Activated effector memory CD4-positive, alpha-beta T cell treated with anti-CD3 and anti-CD28 coated beads, Interleukin-2, amount 50 U/mL, for 16 hours (primary cell): Measurements from ENCODE around the gene RBM17.
A peak's percentile ranks its signal among the peaks of the same experiment; 100 is the strongest.
"Not testable (repeated sequence)": the region's sequence is repeated elsewhere in the genome, so short reads cannot be mapped to it uniquely, and the experiment has no call there.

ENCODE experiments used
- DNase-seq: peaks from one replicate; pipeline ENCODE4 v3.0.0-alpha.2; 2020

The RBM17 gene

DNA sequence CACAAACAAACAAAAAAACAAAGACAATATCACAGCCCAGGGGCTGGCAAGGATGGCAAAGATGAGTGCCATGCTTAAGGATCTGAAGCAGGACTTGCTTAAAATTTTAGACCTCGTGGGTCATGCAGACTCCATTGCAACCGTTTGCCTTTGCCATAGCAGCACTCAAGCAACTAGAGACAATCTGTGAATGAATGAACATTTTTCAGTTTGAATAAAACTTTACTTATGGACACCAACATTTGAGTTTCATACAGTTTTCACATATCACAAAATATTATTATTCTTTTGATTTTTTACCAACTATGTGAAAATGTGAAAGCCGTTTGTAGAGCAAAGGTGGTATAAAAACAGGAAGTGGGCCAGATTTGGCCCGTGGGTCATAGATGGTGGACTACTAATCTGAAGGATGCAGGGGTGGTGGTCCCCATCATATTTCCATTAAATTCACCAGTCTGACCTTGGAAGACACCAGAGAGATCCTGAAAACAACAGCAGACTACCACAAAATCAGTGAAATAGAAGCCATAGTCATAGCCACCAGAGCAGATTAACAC, 8.3 kb upstream of the RBM17 start:
- DNase-seq, result no peak

DNA sequence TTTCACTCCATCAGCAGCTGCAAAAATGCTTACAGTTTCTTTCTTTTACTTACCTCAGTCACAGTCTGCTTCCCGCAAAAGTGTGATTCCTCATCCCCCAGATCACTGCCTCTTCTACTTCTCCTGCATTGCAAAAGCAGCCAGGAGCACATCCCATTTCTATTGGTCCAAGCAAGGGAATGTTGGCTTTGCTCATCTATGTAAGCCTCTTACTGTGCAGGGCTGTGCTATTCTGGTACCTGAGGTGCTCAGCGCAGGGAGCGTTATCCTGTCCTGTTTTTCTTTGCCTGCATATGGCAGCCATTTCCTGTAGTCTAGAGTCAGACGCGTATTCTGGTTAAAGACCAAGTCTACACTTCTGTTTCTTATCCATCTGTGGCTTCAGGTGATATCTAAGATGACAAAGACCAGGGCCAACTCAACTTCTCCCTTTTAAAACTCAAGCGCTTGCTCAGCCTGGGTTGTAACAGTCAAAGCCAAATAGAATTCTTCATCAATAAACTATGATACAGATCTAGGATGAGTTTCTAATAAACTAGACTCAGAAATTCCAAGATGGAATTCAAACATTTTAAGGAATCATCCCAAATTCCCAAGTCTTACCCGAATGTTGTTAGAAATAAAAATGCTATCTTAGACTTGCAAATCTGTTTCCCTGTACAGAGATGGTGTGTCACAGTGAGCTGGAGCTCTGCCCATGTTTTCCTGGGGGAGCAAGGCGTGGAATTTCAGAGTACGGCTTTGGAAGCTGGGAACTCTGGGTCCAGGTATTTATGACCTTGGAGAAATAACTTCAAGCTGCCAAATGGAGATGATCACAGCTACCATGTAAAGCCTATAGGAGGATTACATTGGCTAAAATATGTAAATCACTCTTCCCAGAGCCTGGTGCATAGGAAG, 6.1 kb upstream of the RBM17 start:
- no peak for DNase-seq

DNA sequence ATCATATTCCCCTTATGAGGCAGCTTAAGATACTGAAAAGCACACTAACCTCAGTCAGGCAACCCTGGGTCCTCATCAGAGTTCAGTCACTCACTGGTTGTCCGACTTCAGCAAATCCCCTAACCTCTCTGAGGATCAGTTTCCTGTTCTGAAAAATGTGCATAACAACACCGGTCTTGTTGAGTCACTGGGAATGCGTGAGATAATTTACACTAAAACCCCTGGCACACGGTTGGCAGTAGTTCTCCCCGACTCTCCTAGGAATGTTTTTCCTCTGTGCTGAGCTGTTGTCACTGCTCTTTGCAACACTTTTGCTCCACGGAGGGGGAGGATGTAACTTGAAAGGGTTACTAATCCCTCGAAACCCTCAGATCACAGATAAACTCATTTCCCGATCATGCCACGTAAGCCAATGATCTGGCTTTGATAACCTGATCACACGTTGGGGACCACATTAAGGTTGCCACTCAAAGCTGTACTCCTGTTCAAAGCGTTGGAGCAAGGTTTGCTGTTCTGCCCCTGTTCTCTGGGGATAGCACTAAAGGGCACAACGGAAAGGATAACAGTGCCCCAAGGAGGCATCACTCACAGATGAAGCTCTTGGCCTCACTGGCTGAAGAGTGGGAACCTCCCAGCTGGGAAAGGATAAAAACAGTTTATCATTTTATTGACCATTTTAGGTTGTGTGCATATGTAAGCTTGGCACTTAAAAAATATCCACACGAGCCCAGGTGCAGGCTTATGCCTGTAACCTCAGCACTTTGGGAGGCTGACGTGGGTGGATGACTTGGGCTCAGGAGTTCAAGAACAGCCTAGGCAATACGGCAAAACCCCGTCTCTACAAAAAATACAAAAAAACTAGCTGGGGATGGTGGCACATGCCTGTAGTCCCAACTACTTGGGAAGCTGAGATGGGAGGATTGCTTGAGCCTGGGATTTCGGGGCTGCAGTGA, 5.0 kb upstream of the RBM17 start:
- peak; percentile 81 for DNase-seq

DNA sequence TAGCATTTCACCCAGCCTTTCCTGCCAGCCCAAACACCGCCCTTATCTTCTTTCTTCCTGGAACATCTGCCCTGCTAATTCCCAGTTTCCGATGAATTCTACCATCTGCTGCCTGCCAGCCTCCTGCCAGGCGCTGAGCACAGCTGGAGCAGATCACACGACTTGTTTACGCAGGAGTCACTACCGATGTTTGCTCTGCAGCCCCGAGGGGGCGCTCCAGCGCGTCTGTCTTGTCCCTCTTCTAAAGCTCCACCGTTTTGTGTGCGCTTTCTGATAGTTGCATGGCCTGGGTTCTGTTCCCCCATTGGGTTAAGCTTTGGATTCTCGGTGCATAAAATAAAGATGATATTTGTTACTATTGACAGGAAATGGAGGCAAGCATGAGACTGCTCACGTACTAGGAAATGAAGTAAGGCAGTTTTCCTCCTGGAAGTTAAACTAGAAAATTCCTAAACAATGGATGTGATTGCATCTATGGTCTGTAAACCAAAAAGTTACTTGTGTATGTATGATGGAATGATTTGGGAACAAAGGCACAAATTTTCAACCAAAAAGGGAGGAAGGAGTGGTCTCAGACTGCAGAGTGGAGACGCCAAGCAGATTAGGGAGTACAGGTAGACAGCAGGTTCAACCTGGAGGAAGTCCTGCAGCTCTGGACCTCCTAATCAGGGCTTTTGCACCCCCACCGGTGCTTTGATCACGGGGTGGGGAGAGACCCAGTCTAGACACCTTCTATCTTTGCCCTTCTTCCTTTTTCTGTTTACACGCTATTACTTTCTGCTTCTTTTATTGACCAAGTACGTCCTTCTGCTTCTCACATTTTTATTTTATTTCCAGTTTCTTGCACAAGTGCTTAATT, 2.2 kb upstream of the RBM17 start:
- DNase-seq, result peak; percentile 94

DNA sequence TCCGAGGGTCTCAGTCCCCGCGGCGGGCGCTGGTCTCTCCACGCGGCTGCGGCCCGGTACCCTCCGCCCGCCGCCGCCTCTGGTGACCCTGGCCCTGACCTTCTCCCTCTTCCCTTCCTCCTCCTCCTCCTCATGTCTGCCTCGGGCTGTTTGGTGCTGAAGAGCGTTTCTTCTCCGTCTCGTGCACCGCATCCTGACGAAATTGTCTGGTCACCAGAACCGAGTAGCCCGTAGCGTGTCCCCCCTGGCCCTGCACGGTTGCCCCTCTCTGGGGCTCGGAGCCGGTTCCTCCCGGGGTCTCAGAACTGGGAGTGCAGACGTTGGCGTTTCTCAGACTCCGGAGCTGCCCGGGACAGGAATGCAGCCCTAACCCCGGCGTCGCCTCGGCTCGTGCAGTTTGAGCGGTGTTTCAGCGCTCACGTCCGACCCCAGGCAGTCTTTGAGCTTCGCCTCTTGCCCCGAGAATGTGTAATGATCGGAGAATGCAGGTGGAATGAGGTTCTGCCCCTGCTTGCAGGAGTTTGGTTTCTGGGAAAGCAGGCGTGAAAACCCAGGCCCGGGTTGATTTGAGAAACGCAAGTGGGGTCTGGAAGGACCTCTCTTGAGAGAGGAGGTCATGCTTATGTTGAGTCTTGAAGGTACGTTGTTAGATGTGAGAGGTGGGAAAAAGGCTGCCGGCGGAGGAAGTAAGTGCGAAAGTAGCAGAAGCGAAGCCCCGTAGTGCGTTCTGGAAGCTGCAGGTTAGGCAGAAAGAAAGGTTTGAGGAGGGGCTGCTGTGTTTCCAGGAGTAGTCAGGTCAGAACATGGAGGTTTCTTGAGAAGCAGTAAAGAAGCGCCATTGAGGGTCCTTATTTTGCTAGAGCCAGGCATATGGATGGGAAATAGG, 743 bp downstream of the RBM17 start:
- peak; percentile 70 for DNase-seq

DNA sequence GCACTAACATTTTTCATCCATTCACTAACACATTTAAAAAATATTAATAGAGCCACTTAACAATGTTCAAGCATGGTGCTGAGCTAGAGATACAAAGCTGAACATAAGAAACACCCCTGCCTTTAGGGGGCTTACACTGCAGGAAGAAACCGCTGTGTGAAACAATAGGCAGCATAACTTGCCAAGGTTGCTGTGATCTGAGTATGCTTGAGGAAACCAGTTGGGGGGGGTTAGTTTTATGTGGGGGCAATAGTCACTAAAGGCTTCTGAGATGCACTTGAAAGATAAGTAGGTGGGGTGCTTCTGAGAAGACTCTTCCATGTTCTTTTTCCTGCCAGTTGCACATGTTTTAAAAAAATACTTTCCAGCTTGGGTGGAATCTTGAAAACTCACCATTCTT, 2.8 kb downstream of the RBM17 start:
- DNase-seq, result no peak

DNA sequence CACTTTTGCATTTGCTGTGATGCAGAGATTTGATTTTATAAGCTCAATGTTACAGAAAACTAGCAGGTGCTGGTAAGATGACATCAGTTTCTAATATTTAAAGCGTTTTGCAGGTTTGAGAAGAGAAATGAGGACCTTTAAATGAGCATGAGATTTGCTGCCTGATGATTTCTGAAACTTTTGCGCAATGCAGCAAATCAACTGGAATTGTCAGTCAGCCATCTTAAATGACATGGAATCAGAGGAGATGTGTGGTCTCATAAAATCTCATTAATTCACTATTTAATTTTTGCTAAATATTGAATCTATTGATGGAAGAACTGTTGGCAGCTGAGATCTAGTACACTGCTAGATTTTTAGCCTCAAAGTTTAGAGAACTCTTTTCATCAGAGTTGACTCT, 3.9 kb downstream of the RBM17 start:
- no peak for DNase-seq

DNA sequence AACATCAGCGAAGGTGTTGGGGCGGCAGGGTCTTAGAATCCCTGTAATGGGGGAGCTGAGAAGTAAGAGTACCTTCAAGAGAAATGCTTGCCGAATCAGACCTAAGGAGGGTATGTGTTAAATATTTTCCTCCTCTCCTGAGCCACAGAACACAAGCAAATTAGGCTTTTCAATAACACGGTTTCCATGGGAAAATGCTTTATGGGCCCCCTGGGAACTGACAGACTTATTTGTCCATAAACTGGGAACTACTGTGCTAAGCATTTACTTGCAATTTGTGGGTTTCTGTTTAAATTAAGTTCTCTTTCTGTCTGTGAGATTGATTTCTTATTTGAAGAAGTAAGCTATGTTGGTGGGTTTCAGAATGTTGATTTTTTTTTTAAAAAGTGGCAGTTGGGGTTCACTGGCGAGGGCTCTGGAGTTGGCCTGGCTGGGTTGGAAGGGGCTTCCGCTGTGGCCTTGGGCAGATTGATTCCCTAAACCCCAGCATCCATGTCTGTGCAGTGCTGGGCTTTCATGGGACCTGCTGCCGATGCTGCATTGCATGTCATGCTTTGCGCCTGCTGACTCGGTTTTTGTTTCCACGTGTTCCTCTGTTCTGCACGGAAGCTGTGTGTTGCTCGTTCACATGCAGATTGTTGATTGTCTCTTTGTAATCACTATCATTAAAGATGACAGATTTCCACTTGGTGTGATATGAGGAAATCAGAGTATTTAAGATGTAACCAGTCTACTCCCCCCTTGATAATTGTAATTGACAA, 7.2 kb downstream of the RBM17 start:
- DNase-seq, result no peak

DNA sequence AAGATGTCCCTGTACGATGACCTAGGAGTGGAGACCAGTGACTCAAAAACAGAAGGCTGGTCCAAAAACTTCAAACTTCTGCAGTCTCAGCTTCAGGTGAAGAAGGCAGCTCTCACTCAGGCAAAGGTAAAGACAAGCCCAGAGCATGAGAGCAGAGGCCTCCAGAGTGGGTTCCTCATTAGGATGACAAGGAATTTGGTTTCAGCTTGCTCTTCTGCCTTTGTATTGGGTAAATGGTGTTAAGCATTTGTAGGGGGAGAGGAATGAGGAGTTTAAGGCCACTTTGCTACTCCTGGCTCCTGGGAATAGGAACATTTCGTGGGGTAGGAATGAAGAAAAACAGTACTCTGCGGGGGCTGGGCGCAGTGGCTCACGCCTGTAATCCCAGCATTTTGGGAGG, 8.2 kb downstream of the RBM17 start:
- DNase-seq, result no peak

DNA sequence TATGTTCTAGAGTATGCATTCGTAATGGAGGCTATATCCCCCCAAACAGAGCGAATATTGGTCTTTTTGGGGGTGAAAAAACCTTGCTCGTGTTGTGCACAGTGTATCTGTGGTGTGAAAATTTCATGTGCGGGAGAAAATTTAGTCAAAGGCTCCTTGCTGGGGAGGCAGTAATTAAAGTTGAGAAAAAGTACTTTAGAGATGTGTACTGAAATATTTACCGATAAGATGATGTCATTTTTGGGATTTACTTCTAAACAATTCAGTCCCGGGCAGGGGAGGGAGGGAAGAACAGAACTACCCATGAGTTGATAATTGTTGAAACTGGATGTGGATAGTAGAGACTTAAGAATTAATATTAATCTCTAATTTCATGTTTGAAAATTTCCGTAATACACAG, 9.3 kb downstream of the RBM17 start:
- no peak for DNase-seq

DNA sequence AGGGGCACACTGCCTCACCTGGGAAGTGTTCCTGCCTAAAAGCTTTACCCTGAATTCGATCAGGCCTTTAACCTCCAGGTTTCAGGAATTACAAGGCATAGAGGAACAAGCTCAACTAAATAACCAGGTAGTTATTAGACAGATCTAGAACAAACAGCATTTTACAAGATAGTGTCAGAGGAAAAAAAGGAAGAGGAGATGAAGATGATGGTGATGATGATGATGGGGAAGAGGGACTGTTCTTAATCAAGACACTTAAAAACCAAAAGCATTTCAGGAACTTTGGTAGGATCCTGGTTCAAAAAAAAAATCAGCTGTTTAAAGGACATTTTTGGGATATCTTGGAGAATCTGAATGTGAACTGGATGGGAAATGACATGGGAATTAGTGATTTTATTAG, 11.5 kb downstream of the RBM17 start:
- no peak for DNase-seq

DNA sequence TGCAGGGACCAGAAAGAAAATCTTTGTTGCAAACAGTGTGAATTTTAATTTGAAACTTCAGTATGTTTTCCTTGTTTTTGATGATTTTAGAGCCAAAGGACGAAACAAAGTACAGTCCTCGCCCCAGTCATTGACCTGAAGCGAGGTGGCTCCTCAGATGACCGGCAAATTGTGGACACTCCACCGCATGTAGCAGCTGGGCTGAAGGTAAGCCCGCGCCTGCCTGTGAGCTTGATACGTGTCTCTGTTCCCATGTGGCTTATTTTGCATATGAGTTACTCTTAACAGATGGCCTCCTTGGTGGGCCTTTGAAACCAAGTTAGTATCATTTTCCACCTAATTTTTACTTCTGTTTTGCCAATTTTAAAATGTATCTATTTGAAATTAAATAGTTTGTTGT, 12.3 kb downstream of the RBM17 start:
- no peak for DNase-seq

DNA sequence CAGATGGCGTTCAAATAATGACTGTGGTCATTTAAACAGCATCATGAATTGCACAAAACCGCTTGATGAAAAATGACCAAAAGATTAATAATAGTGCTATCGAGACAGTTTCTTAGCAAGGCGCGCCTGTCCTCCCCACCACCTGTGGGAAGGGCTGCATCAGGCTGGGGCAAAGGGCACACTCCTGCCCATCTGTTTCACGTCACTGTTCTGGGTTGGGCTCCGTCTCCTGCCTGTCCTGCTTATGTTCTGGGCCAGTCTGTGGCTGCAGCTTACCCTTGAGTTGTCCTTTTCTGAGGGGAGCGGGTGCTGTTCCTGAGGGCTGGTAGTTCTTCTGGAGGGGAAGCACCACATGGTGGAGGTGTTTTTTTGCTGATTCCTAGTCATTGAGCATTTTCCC, 13.3 kb downstream of the RBM17 start:
- DNase-seq, result no peak

DNA sequence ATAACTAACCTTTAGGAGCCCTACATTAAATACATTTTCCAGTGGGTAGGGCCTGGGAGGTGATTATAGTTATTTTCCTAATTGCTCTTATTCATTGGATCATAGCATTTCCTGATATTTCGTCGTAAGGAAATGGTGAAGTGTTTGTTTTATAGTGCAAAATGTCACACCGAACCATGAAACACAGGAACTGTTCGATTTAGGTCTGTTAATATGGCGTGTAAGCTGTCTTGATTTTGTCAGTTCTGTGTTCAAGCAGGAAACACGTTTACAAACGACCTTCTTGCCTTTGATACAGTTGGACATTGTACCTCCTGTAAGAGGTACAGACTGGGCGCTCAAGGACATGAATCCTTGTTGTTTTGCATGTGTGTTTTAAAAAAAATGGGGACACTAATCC, 14.8 kb downstream of the RBM17 start:
- DNase-seq, result no peak

DNA sequence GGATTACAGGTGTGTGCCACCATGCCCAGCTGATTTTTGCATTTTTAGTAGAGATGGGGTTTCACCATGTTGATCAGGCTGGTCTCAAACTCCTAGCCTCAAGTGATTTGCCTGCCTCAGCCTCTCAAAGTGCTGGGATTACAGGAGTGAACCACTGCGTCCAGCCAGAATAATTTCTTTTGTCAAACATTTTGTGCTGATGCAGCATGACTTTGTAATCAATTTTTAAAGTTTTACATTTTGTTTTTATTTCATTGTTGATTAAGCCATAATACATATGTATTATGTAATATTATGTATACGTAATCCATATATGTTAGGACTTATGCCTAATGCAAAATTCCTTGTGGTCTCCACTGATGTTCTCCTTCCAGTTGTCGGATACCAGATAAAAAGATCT, 18.8 kb downstream of the RBM17 start:
- not testable (repeated sequence) for DNase-seq

DNA sequence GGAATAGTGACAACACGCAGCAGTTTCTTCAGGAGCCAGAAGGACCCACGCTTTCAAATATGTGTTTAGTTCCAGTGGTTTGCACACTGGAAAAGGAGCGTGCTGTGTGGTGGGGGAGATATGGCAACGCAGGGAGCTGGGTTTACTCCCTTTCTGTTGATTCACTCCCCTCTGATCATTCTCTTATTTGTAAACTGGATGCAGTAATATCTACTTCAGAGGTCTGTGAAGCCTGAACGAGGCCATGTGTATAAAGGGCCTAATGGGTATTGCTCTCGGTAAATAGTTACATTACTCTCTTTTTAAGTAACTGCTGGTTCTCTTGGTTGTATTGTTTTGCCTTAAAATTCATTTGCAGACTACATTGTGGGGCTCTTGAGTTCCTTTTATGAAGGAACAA, 19.2 kb downstream of the RBM17 start:
- DNase-seq, result no peak

DNA sequence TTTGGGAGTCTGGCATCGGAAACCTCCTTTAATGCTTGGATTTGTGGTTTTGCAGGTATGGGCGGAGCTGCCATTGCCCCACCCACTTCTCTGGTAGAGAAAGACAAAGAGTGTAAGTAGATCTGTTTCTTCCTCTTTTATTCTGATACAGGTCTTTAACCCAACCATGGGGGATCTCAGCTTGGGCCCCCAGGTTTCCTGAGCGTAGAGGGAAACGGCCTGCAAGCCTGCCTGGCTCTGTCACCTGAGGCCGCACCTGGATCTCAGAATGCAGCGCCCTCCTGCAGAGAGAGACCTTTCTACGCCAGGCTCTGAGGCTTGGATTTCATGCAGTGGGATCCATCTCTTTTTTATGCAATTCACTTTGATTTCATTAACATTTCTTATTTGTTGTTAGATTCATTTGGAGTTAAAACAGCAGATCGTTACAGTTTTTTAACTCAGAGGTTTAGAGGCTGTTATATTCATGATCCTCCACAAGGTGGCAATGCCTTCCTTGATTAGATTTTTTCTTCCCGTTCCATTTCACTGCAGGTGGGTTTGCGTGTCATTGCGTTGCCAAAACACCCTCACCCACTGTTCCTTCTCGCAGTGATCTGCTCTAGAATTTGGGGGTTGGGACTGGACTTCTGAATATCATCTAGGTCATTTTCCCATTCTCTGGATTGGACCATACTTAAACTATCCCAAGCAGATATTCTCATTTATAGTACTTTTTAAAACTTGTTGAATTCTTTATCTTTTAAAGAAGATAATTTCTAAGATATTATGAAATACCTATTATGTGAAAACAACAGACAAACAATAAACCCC, 20.0 kb downstream of the RBM17 start:
- DNase-seq, result no peak

DNA sequence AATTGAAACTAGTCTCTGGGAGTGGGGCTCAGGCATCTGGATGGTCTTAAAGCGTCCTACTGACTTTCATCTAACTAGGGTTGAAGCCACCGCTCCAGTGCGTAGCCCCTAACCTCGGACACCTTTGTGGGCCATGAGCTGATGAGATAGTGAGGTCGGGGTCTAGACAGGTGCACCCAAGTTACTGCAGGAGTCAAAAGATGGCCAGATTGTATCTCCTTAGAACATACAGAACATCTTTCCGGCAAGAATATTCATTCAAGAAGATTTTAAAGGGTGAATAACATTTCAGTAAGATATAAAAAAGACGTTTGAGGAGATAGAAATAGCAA, 20.6 kb downstream of the RBM17 start:
- no peak for DNase-seq

DNA sequence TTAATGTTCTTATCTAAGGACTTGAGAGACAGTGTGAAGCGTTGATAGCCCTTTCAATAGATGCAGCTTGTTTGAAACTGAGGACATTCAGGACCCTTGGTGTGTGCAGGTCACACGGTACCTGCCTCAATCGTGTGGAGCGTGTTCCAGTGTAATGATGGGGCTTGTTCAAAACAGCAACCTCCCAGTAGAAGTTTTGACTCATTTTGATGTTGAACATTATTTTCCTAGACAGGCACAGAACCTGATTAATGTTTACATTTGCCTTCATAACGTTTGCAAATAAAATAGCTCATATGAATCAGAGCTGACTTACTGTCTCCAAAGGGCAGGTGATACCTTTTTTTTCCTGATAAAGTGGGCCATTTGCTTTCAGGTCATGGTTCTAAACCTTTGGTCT, 21.3 kb downstream of the RBM17 start:
- no peak for DNase-seq

DNA sequence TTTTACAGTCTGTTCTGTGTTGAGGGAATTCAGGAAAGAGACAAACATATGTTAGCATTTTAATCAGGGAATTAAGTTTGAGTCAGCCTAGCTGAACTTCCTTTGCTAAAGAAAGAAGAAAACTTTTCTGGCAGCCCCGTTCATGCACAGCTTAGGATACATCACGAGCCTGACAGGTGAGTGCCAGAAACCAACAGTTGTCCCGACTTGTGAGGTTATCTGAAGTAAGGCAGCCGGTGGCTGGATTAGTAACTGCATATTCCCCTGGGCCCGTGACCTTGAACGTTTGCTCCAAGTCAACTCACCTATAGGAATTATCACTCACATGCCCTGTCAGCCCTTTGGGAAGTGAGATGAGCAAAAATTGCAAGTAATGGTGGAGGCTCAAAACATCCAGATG, 24.1 kb downstream of the RBM17 start:
- no peak for DNase-seq
